GM12891 (cell line): ENCODE results near the gene C1QTNF7.

ENCODE experiments used
- POLR2A ChIP-seq: IDR thresholded peaks from 2 replicates; pipeline ENCODE4 v1.6.1; 2011; ENCODE audit warnings: low read depth, low read length, control low read depth
- POLR2AphosphoS5 ChIP-seq: IDR thresholded peaks from 2 replicates; pipeline ENCODE4 v1.6.1; 2011; ENCODE audit warnings: low read depth, low read length, control low read depth

- TF ChIP-seq POLR2A = no peak
- TF ChIP-seq POLR2AphosphoS5 = no peak
These were observed 15.4 kb upstream of the C1QTNF7 start for GRCh38 chr4:15412461-15412860.
